Ovary (tissue), 3 donors: ENCODE results near the gene RGS6.

Experiments
- CTCF ChIP-seq, 3 donors: fragments of 450-650 bp in 2 of 3; fragments of 200-600 bp in 1 of 3; IDR thresholded peaks; one replicate each; pipeline versions ENCODE4 v1.5.1 to v1.8.0; 2016 to 2022; ENCODE audit warnings: antibody characterized with exemption in 3 of 3, mild to moderate bottlenecking in 1 of 3
- POLR2A ChIP-seq: fragments of 450-650 bp; IDR thresholded peaks from one replicate; pipeline ENCODE4 v1.6.1; 2017; ENCODE audit warnings: antibody characterized with exemption, mild to moderate bottlenecking, moderate library complexity
- donor health status: DM: no; HTN: no; CAD: no.

GRCh38 chr14:71918955-71919354 lies 13.3 kb upstream of the RGS6 start:
- TF ChIP-seq CTCF (IDR thresholded peaks at IDR 0.05) (no peak), POLR2A (no peak)
